Thoracic aorta (tissue), 2 donors: ENCODE results near the gene SLC22A8. TPM values are rescaled to one million over a fixed set of nuclear protein-coding genes. Genes with fewer than 3 reads are reported as not detected.
"Not testable (repeated sequence)": the region's sequence is repeated elsewhere in the genome, so short reads cannot be mapped to it uniquely, and the experiment has no call there.

Experiments used
- ATAC-seq: fragments of 150-250 bp; one replicate; pipeline ENCODE4 v1.8.0; 2017; ENCODE audit warnings: low read depth; ENCODE audit not compliant: insufficient number of reproducible peaks, low FRiP score
- DNase-seq: peaks from one replicate; pipeline ENCODE4 v3.0.0-alpha.2; 2020; ENCODE audit warnings: low spot score
- H3K27ac ChIP-seq, 2 donors: fragments of 200-600 bp; sonication (generic); 1 replicate in 1 of 2; 2 replicates in 1 of 2; pipeline ENCODE4 v1.5.1; 2016; ENCODE audit warnings: mild to moderate bottlenecking in 2 of 2, moderate library complexity in 2 of 2
- H3K27me3 ChIP-seq: fragments of 200-600 bp; sonication (generic); replicated peaks from 2 replicates; pipeline ENCODE4 v1.6.0; 2016; ENCODE audit warnings: mild to moderate bottlenecking; ENCODE audit not compliant: insufficient read depth
- H3K36me3 ChIP-seq: fragments of 200-600 bp; sonication (generic); one replicate; pipeline ENCODE4 v1.5.1; 2016
- H3K4me1 ChIP-seq, 2 donors: fragments of 200-600 bp; sonication (generic); 1 replicate in 1 of 2; 2 replicates in 1 of 2; pipeline versions ENCODE4 v1.5.1 to v1.6.0; 2016; ENCODE audit warnings: low read depth in 2 of 2, mild to moderate bottlenecking in 1 of 2; ENCODE audit not compliant: control insufficient read depth in 1 of 2
- H3K4me3 ChIP-seq: fragments of 200-600 bp; sonication (generic); 2 replicates; pipeline ENCODE4 v1.5.1; 2016; ENCODE audit warnings: mild to moderate bottlenecking
- H3K9me3 ChIP-seq: fragments of 200-600 bp; sonication (generic); 2 replicates; pipeline ENCODE4 v1.5.1; 2016
- CTCF ChIP-seq: fragments of 200-600 bp; sonication (generic); IDR thresholded peaks from one replicate; pipeline ENCODE4 v1.5.1; 2019; ENCODE audit warnings: antibody characterized with exemption
- total RNA-seq, 2 donors: library from RNA; depleted of rRNA; stranded (reverse); fragments of >200 nt; gene quantifications; one replicate each; pipeline versions ENCODE4 v1.1.0 to v1.2.3, GENCODE V29; 2016

The SLC22A8 gene
- not detected for total RNA-seq

- Histone ChIP-seq H3K4me3 (no peak within 1 kb of the TSS), H3K9me3 (no peaks in the 10 kb centered on the region), H3K27me3 (no peaks in the 10 kb centered on the region), H3K27ac (no peak within 1 kb of the TSS), H3K4me1 (no peaks in the 10 kb centered on the region), H3K36me3 (no peaks in the 10 kb centered on the region)
- no peak for TF ChIP-seq CTCF
- DNase-seq (no peak), ATAC-seq (no peak)
Measured at GRCh38 chr11:63015521-63016215, at the start of gene SLC22A8. TSS of gene SLC22A8 (minus strand) at chr11:63015841. CDS start at chr11:63014958, 883 bp downstream.

GRCh38 chr11:63046203-63046602, 30.6 kb upstream of the SLC22A8 start:
- DNase-seq, ATAC-seq, H3K4me3 ChIP-seq, H3K9me3 ChIP-seq, H3K27me3 ChIP-seq, H3K27ac ChIP-seq, H3K4me1 ChIP-seq, H3K36me3 ChIP-seq: not testable (repeated sequence)

GRCh38 chr11:63042596-63042995, 27.0 kb upstream of the SLC22A8 start:
- no peak for DNase-seq
- Histone ChIP-seq H3K4me1 (no peaks in the 10 kb centered on the region), H3K36me3 (no peaks in the 10 kb centered on the region), H3K9me3 (no peaks in the 10 kb centered on the region), H3K27me3 (no peaks in the 10 kb centered on the region), H3K27ac (no peak overlapping the region), H3K4me3 (no peak overlapping the region)
- ATAC-seq, result no peak
- TF ChIP-seq CTCF, result no peak

- H3K27me3 ChIP-seq, result no peaks in the 10 kb centered on the region
- DNase-seq (no peak), ATAC-seq (no peak)
- TF ChIP-seq CTCF, result no peak
- H3K36me3 ChIP-seq, result no peaks in the 10 kb centered on the region
- H3K4me3 ChIP-seq, result no peak overlapping the region
- no peaks in the 10 kb centered on the region for H3K9me3 ChIP-seq
- no peak overlapping the region for H3K27ac ChIP-seq
- H3K4me1 ChIP-seq, result no peaks in the 10 kb centered on the region
Measured at GRCh38 chr11:63032457-63032856, 16.8 kb upstream of the SLC22A8 start.

- peak overlapping the region; percentile 27 for H3K4me3 ChIP-seq
- DNase-seq (peak; percentile 73), ATAC-seq (peak; percentile 60)
- H3K36me3 ChIP-seq, result no peaks in the 10 kb centered on the region
- H3K4me1 ChIP-seq, result no peaks in the 10 kb centered on the region
- no peak overlapping the region for H3K27ac ChIP-seq
- H3K27me3 ChIP-seq, result no peaks in the 10 kb centered on the region
- TF ChIP-seq CTCF, result peak; percentile 100
- no peaks in the 10 kb centered on the region for H3K9me3 ChIP-seq
Measured at GRCh38 chr11:63023841-63024648, 8.4 kb upstream of the SLC22A8 start.
